HG03139 (cell line): Measurements from ENCODE around the gene HOXA6.

Experiments
- ATAC-seq: cut with Tn5 transposase; IDR thresholded peaks from one replicate; pipeline ENCODE4 v1.9.1; 2021; ENCODE audit not compliant: unreplicated experiment

Gene HOXA6

DNA sequence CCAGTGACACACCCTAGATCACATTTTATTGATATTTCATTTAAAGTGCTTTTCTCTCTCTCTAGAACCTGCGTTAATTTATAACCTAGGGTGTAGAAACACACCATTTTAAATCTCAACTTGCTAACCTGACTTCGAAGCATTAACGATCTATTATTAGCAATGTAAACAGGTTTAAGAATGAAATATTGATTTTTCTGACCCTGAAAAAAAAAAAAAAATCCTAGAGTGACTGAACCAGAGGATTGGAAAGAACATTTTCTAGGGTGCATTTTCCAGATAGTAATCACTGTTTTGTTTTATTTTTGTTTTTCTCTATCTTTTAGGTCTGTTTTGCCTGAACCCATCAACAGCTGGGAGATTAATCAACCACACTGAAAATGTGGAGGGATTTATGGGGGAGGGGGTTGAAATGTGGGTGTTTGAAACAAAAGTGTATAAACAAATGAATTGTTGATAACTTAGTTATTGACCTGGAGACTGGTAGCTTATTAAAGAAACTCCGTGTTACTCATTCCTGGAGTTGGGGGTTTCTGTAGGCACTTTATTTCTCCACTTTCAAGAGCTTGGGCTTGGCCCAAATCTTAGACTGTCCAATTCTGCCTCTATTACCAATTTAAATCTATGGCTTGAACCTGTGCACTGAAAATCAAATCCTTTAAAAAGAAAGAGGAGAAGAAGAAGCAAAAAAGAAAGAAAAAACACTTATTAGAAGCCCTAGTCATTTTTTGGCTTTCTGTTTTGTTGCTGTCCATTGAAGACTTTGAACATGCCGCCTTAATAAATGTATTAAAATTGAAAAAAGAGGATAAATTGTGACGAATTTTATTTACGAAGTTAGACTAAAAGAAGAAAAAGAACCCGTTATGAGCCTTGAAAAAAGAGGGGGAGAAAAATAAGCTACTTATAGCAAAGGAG lies 47.9 kb downstream of the HOXA6 start:
- no peak for ATAC-seq

DNA sequence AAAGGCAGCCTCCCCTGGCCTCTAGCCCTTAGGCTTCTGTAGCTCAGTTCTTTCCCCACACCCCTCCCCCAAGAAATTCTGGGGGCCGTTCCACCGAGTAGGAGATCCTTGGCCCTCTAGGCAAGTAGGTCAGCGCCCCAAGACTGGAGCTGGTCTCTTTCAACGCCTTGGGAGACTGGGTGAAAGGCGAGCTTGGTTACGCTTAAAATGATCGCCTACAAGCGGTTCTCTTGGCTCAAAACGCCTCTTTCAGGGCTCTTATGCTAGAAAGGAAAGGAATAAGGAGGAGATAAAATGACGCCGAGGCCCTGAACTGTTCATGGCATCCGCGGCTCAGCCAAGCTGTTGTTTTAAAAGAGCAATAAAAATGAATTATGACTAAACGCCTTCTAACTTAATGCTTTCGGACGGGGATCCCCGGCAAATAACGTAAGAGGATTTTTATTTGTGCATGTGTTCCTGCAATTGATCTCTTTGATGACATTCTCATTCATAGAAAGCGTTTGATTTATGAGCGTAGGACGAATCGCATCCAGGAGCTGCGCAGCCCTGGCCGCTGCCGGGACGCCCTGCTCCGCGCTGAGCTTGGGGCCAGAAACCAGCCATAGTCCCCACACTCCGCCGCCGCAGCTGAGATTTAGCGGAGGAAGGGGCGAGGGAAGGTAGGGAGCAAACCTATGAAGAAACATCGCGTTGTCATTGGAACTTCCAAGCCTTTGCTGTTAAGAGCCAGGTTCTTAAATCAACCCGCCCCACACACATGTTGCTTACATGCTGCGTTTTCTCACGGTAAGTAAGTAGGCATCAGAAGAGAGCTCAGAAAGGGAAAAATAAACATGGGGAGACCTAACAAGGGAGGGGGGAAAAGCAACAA lies 48.8 kb downstream of the HOXA6 start:
- no peak for ATAC-seq

DNA sequence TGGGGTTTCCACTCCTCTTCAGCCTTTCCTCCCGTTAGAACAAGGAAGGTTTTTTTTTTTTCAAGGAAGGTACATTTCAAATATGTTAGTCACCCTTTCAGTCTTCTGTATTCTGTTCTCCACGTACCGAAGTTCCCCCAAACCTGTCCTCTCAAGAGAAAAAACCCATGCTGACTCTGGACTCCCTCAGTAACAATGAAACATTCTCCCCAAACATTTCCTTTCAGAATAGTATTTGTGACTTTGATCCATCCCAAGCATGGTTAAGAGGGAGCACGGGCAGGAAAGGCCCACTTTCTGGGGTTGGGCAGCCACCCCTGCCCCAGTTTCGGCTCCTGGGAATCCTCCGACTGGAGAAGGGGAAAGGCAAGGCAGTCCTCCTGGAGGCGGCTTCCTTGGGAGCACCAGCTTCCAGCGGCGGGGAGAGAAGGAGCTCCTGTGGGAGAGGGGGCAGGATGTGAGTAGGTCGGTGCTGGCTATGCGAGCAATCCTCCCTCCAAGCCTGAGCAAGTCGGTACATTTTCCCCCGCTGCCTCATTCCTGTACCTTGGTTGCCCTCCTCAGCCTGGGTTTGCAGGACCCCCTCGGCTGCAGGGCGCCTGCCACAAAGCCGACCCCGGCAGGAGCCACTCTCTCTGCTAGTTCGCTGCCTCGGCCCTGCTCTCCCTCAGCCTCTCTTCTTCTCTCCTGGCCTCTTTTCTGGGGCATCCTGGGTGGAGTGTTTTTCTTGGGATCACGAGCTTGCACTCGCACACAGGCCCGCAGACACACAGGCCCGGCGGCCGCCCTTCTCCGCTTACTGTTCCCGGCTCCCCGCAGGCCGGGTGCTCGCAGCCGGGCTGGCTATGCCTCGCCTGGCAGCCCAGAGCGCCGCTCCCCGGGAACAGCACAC lies 49.6 kb downstream of the HOXA6 start:
- ATAC-seq = no peak

DNA sequence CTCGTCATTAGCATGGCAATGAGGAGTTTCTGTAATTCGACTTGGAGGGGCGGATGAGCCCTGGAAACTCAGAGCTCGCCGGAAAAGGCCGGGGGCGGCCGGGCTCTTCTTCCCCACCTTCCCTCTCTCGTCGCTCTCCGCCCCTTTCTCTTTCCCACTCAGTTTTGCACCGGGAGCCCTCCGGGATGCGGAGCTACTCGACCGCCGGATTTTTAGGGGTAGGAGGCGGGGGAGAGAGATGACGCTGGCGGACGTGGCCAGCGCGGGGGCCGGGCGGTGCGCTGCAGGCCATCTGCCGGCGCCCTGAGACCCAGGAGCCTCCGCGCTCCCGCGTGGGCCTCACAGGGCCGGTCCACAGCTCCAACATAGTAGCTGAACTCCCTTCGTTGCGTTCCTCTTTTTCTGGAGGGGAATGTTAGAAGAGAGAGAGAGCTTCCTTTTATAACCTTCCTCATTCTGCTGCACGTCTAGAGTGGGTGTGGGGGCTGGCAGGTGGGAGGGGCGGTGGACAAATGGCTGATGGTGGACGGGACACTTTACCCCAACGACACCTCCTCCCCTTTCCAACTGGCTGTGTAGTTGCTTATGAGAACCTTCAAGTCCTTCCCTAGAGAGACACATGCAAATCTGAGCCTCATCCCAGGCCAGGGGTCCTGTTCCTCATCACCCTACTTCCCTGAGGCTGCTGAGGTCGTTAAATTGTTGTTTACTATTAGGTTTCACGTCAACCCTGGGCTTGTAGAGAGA lies 50.6 kb downstream of the HOXA6 start:
- no peak for ATAC-seq

DNA sequence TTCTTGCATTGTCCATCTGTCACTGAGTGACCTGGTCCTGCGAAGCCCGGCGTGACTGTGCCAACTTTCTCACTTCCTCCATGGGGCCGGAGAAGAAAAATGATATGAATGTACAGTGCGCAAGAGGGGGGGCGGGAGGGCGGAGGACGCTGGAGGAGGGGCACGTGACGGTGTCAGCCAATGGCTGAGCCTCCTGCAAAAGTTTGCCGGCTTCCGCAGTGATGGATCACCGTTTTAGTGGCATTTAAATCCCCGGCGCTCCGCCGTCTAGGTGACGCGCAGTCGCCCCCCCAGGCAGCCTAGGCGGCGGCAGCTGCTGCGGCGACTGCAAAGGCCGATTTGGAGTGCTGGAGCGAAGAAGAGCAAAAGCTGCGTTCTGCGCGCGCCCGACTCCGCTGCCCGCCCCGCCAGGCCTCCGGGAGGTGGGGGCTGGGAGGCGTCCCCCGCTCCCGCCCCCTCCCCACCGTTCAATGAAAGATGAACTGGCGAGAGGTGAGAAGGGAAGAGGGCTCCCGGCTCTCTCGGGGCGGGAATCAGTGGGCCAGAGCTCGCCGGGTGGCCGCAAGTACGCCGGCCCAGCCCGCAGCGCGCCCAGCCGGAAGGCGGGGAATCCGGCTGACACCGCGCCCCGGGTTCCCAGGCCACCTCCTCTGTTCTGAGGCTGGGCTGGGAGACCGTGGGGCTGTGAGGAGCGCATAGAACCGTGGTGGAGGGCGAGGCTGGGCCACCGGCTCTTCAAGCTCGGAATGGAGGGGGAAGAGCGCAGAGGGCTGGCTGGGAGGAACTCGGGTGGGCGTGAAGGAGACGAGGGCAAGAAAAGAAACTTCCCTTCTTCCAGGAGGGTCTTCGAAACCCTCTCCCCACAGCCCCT lies 51.4 kb downstream of the HOXA6 start, which contains the start of gene HOXA1:
TSS of gene HOXA1 (minus strand) at position 104 of the 871 bp plus-strand sequence. CDS start at position 16, 88 bp downstream.
- peak; percentile 75 for ATAC-seq
